ENCODE results near the gene IL18R1. TPM values are rescaled to one million over a fixed set of nuclear protein-coding genes. Genes with fewer than 3 reads are reported as not detected.

Gene IL18R1
- total RNA-seq, 1 donor from 2014 or later, result 0.37 TPM

GRCh38 chr2:102387763-102388546 is 32.4 kb downstream of the IL18R1 start:
- H3K36me3 Mint-ChIP-seq (ENCODE audit: low read depth), result no peaks in the 10 kb centered on the region
- no peak overlapping the region for H3K4me3 Mint-ChIP-seq (ENCODE audit: unreplicated experiment)
- H3K27ac Mint-ChIP-seq (ENCODE audit: unreplicated experiment), result no peak overlapping the region
- peaks cover 14% of the 10 kb centered on the region for H3K27me3 Mint-ChIP-seq (ENCODE audit: low read depth)
- H3K9me3 Mint-ChIP-seq (ENCODE audit: low read depth), result peaks cover 18% of the 10 kb centered on the region
- H3K4me1 Mint-ChIP-seq (ENCODE audit: low read depth), result peaks cover 3% of the 10 kb centered on the region
- TF ChIP-seq, protein P1, sequence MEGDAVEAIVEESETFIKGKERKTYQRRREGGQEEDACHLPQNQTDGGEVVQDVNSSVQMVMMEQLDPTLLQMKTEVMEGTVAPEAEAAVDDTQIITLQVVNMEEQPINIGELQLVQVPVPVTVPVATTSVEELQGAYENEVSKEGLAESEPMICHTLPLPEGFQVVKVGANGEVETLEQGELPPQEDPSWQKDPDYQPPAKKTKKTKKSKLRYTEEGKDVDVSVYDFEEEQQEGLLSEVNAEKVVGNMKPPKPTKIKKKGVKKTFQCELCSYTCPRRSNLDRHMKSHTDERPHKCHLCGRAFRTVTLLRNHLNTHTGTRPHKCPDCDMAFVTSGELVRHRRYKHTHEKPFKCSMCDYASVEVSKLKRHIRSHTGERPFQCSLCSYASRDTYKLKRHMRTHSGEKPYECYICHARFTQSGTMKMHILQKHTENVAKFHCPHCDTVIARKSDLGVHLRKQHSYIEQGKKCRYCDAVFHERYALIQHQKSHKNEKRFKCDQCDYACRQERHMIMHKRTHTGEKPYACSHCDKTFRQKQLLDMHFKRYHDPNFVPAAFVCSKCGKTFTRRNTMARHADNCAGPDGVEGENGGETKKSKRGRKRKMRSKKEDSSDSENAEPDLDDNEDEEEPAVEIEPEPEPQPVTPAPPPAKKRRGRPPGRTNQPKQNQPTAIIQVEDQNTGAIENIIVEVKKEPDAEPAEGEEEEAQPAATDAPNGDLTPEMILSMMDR (IDR thresholded peaks at IDR 0.05), result no peak
- no peak for DNase-seq (ENCODE audit: low spot score)

- DNase-seq (ENCODE audit: low spot score), result no peak
- peaks cover 29% of the 10 kb centered on the region for H3K27me3 Mint-ChIP-seq (ENCODE audit: low read depth)
- peaks cover 3% of the 10 kb centered on the region for H3K4me1 Mint-ChIP-seq (ENCODE audit: low read depth)
- TF ChIP-seq, protein P1 (IDR thresholded peaks at IDR 0.05), result no peak
- H3K36me3 Mint-ChIP-seq (ENCODE audit: low read depth), result no peaks in the 10 kb centered on the region
- no peaks in the 10 kb centered on the region for H3K9me3 Mint-ChIP-seq (ENCODE audit: low read depth)
- H3K27ac Mint-ChIP-seq (ENCODE audit: unreplicated experiment), result no peak overlapping the region
- no peak overlapping the region for H3K4me3 Mint-ChIP-seq (ENCODE audit: unreplicated experiment)
Observed at GRCh38 chr2:102391565-102391964, 36.0 kb downstream of the IL18R1 start.

DNA sequence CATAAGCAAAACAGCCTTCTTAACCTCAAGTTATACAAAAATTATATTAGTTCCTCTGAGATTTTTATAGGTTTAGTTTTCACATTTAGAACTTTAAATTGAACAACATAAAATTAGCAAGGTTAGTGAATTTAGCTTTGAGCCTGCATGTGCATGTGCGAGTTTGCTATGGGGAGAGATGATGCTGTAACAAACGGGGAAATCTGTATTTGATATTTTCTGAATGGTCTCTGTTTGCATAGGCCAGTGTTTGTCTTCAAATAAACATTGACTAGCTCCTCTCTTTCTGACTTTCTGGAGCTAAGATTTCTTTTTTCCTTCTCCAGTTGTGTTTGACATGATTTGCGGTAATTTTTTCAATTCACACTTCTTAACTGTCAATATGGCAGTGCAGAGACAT is 36.5 kb downstream of the IL18R1 start:
- Mint-ChIP-seq H3K4me3 (ENCODE audit: unreplicated experiment) (no peak overlapping the region), H3K27ac (ENCODE audit: unreplicated experiment) (no peak overlapping the region), H3K27me3 (ENCODE audit: low read depth) (peaks cover 29% of the 10 kb centered on the region), H3K4me1 (ENCODE audit: low read depth) (peaks cover 3% of the 10 kb centered on the region), H3K36me3 (ENCODE audit: low read depth) (no peaks in the 10 kb centered on the region), H3K9me3 (ENCODE audit: low read depth) (no peaks in the 10 kb centered on the region)
- no peak for DNase-seq (ENCODE audit: low spot score)
- TF ChIP-seq, protein P1 (IDR thresholded peaks at IDR 0.05), result no peak

GRCh38 chr2:102392942-102393341 is 37.3 kb downstream of the IL18R1 start:
- DNase-seq (ENCODE audit: low spot score), result no peak
- Mint-ChIP-seq H3K27me3 (ENCODE audit: low read depth) (peaks cover 25% of the 10 kb centered on the region), H3K4me1 (ENCODE audit: low read depth) (peaks cover 3% of the 10 kb centered on the region), H3K36me3 (ENCODE audit: low read depth) (no peaks in the 10 kb centered on the region), H3K9me3 (ENCODE audit: low read depth) (no peaks in the 10 kb centered on the region), H3K27ac (ENCODE audit: unreplicated experiment) (no peak overlapping the region), H3K4me3 (ENCODE audit: unreplicated experiment) (no peak overlapping the region)
- TF ChIP-seq, protein P1 (IDR thresholded peaks at IDR 0.05), result no peak

- no peaks in the 10 kb centered on the region for H3K36me3 Mint-ChIP-seq (ENCODE audit: low read depth)
Observed at GRCh38 chr2:102396012-102396411, 40.4 kb downstream of the IL18R1 start.

More at GRCh38 chr2:102396012-102396411, 40.4 kb downstream of the IL18R1 start:
- Mint-ChIP-seq H3K27ac (ENCODE audit: unreplicated experiment) (no peak overlapping the region), H3K27me3 (ENCODE audit: low read depth) (peaks cover 22% of the 10 kb centered on the region), H3K9me3 (ENCODE audit: low read depth) (no peaks in the 10 kb centered on the region), H3K4me1 (ENCODE audit: low read depth) (no peaks in the 10 kb centered on the region), H3K4me3 (ENCODE audit: unreplicated experiment) (no peak overlapping the region)
- no peak for DNase-seq (ENCODE audit: low spot score)
- TF ChIP-seq, protein P1 (IDR thresholded peaks at IDR 0.05), result no peak
